SU-DHL-6 (cell line): ENCODE measurements around the gene VPS26B.

Experiments
- H2AFZ ChIP-seq: fragments of 200-600 bp; sonication (generic); 2 replicates; pipeline ENCODE4 v1.6.1; 2014; ENCODE audit warnings: low read depth, mild to moderate bottlenecking, moderate library complexity, mixed read lengths, antibody characterized with exemption, low read length; ENCODE audit not compliant: severe bottlenecking
- H3F3A ChIP-seq: fragments of 200-600 bp; shearing (Covaris generic); 2 replicates; pipeline ENCODE4 v1.6.0; 2016; ENCODE audit warnings: antibody characterized with exemption, mild to moderate bottlenecking; ENCODE audit not compliant: insufficient read depth
- H3K27ac ChIP-seq: fragments of 200-600 bp; sonication (generic); 2 replicates; pipeline ENCODE4 v1.5.1; 2016; ENCODE audit warnings: low read depth, mild to moderate bottlenecking, low read length, moderate library complexity, mixed read lengths
- H3K27me3 ChIP-seq: fragments of 200-600 bp; sonication (generic), shearing (Covaris generic); 2 replicates; pipeline ENCODE4 v1.6.0; 2014; ENCODE audit warnings: mild to moderate bottlenecking, low read length
- H3K36me3 ChIP-seq: fragments of 200-600 bp; sonication (generic); 2 replicates; pipeline ENCODE4 v1.6.1; 2014; ENCODE audit warnings: mild to moderate bottlenecking, low read length, mixed read lengths
- H3K4me2 ChIP-seq: fragments of 300-600, 200-600 bp; shearing (Covaris generic), sonication (generic); 2 replicates; pipeline ENCODE4 v1.6.0; 2014; ENCODE audit warnings: low read length, low read depth, mild to moderate bottlenecking; ENCODE audit not compliant: poor library complexity, severe bottlenecking
- H3K4me3 ChIP-seq: fragments of 200-600 bp; sonication (generic); 2 replicates; pipeline ENCODE4 v1.5.1; 2014; ENCODE audit warnings: antibody characterized with exemption, low read length, mild to moderate bottlenecking, mixed read lengths; ENCODE audit not compliant: insufficient read depth, poor library complexity, severe bottlenecking
- H3K79me2 ChIP-seq: fragments of 200-600 bp; sonication (generic); 2 replicates; pipeline ENCODE4 v1.6.1; 2014; ENCODE audit warnings: mild to moderate bottlenecking, low read length, moderate library complexity; ENCODE audit not compliant: insufficient read depth
- H3K9ac ChIP-seq: fragments of 200-600 bp; sonication (generic); 2 replicates; pipeline ENCODE4 v1.7.0; 2014; ENCODE audit warnings: mild to moderate bottlenecking, low read length
- H3K9me2 ChIP-seq: fragments of 200-600 bp; sonication (generic); replicated peaks from 2 replicates; pipeline ENCODE4 v1.6.1; 2014; ENCODE audit warnings: low read length; ENCODE audit not compliant: insufficient read depth
- H3K9me3 ChIP-seq: fragments of 200-600 bp; sonication (generic); 2 replicates; pipeline ENCODE4 v1.6.1; 2014; ENCODE audit warnings: low read length, mixed read lengths; ENCODE audit not compliant: insufficient read depth
- H4K20me1 ChIP-seq: fragments of 200-600 bp; sonication (generic); 2 replicates; pipeline ENCODE4 v1.6.1; 2014; ENCODE audit warnings: low read depth, mild to moderate bottlenecking, antibody characterized with exemption, low read length, moderate library complexity, mixed read lengths
- EZH2phosphoT487 ChIP-seq: fragments of 200-600 bp; sonication (generic), shearing (Covaris generic); conservative IDR thresholded peaks from 2 replicates; pipeline ENCODE4 v1.6.1; 2018; ENCODE audit warnings: mild to moderate bottlenecking, antibody characterized with exemption, low read length, moderate library complexity, mixed read lengths
- TF ChIP-seq, protein P1 (sequence below): fragments of 200-600 bp; sonication (generic); IDR thresholded peaks from one replicate; pipeline ENCODE4 v1.5.1; 2017; ENCODE audit warnings: antibody characterized with exemption, mild to moderate bottlenecking, low read length, moderate library complexity; ENCODE audit not compliant: insufficient read depth, poor library complexity, severe bottlenecking

The VPS26B gene

DNA sequence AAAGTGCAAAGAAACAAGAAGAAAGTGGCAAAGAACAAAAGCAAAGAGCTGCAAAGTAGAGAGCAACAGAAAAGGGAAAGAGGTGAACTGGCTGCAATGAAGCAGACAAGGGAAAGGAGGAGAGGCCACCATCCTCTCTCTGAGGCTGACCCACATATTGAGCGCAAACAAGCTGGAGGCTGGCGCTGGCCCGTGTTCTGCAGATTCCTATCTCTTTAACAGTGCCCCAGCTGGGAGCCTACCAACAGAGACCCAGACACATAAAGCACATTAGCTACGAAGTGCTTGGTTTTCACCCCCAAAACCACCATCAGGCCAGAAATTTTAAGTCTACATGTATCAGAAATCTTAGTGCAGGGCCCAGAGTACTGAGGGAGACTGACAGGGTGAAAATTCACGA is 18.3 kb upstream of the VPS26B start:
- no peaks in the 10 kb centered on the region for H3K27me3 ChIP-seq
- no peaks in the 10 kb centered on the region for H3K79me2 ChIP-seq
- no peaks in the 10 kb centered on the region for H3F3A ChIP-seq
- H3K4me2 ChIP-seq: no peak overlapping the region
- H3K9ac ChIP-seq: no peak overlapping the region
- TF ChIP-seq, protein P1, sequence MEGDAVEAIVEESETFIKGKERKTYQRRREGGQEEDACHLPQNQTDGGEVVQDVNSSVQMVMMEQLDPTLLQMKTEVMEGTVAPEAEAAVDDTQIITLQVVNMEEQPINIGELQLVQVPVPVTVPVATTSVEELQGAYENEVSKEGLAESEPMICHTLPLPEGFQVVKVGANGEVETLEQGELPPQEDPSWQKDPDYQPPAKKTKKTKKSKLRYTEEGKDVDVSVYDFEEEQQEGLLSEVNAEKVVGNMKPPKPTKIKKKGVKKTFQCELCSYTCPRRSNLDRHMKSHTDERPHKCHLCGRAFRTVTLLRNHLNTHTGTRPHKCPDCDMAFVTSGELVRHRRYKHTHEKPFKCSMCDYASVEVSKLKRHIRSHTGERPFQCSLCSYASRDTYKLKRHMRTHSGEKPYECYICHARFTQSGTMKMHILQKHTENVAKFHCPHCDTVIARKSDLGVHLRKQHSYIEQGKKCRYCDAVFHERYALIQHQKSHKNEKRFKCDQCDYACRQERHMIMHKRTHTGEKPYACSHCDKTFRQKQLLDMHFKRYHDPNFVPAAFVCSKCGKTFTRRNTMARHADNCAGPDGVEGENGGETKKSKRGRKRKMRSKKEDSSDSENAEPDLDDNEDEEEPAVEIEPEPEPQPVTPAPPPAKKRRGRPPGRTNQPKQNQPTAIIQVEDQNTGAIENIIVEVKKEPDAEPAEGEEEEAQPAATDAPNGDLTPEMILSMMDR: no peak
- TF ChIP-seq EZH2phosphoT487: no peak
- no peaks in the 10 kb centered on the region for H3K9me3 ChIP-seq
- no peak overlapping the region for H2AFZ ChIP-seq
- no peaks in the 10 kb centered on the region for H3K9me2 ChIP-seq
- H3K4me3 ChIP-seq: no peak overlapping the region
- H3K36me3 ChIP-seq: 0 out of 2 replicates have a peak, but pooled peaks cover 3% of the 10 kb centered on the region
- no peaks in the 10 kb centered on the region for H4K20me1 ChIP-seq
- no peak overlapping the region for H3K27ac ChIP-seq

DNA sequence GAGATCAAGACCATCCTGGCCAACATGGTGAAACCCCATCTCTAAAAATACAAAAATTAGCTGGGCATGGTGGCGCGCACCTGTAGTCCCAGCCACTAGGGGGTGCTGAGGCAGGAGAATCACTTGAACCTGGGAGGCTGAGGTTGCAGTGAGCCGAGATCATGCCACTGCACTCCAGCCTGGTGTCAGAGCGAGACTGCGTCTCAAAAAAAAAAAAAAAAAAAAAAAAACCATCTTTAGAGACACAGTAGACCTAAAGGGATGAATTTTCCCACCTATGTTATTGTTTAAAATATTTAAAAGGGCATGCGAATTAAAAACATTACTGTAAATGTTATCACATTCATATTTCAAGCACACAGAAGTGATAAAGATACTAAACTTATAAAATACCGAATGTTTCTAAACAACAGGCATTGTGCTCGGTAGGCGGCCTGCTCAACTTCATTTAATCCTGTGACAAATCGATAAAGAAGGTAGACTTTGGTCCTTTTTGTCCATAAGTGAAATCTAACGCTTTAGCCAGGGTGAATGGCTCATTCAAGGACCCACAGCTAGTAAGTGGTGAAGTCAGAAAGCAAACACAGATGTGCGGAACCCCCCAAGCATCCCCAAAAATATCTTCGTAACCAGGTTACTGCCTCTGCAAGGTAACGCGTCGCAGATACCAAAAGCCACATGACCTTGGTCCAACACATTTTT is 16.8 kb upstream of the VPS26B start:
- peaks cover 9% of the 10 kb centered on the region; the same call in 1 of the 2 replicates for H3K79me2 ChIP-seq
- no peak overlapping the region for H3K9ac ChIP-seq
- TF ChIP-seq EZH2phosphoT487: no peak
- TF ChIP-seq, protein P1: peak; percentile 14
- no peaks in the 10 kb centered on the region for H3K9me3 ChIP-seq
- H3K9me2 ChIP-seq: no peaks in the 10 kb centered on the region
- H3K27ac ChIP-seq: no peak overlapping the region
- H3K4me3 ChIP-seq: no peak overlapping the region
- H2AFZ ChIP-seq: no peak overlapping the region
- H4K20me1 ChIP-seq: no peaks in the 10 kb centered on the region
- no peak overlapping the region for H3K4me2 ChIP-seq
- H3K27me3 ChIP-seq: no peaks in the 10 kb centered on the region
- H3F3A ChIP-seq: no peaks in the 10 kb centered on the region
- H3K36me3 ChIP-seq: 0 out of 2 replicates have a peak, but pooled peaks cover 2% of the 10 kb centered on the region

DNA sequence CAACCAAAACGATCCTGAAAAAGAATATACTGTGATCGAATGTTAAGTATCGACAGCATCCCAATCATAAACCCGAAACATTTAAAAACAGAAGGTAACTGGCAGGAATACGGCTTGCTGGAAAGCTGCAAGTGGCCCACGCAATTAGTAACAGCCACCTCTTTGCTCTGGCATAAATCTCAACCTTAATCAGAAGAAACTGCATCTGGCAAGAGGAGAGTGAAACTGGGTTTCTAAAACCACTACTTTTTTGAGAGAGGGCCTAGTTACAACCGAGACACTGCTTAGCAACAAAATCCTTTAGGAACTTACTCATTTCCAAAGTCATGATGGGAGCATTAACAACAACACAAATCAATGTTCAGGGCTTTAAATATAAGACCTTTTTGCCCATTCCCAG is 8.6 kb upstream of the VPS26B start:
- no peaks in the 10 kb centered on the region for H3F3A ChIP-seq
- H3K79me2 ChIP-seq: peaks cover 65% of the 10 kb centered on the region
- H3K27me3 ChIP-seq: no peaks in the 10 kb centered on the region
- no peak for TF ChIP-seq EZH2phosphoT487
- TF ChIP-seq, protein P1: no peak
- H3K36me3 ChIP-seq: no peaks in the 10 kb centered on the region; the same call in 1 of the 2 replicates
- H3K9ac ChIP-seq: no peak overlapping the region
- H4K20me1 ChIP-seq: 0 out of 2 replicates have a peak, but pooled peaks cover 9% of the 10 kb centered on the region
- H3K9me3 ChIP-seq: no peaks in the 10 kb centered on the region
- no peak overlapping the region for H3K4me3 ChIP-seq
- no peak overlapping the region for H3K4me2 ChIP-seq
- no peak overlapping the region for H3K27ac ChIP-seq
- H2AFZ ChIP-seq: no peak overlapping the region
- H3K9me2 ChIP-seq: no peaks in the 10 kb centered on the region
